ENCODE results near the gene APCDD1L.

The APCDD1L gene

GRCh38 chr20:58553841-58554240 lies 38.6 kb upstream of the APCDD1L start:
- TF ChIP-seq POLR2AphosphoS5 (IDR thresholded peaks at IDR 0.05; ENCODE audit: borderline replicate concordance, low read depth, low read length) (no peak), FOXP2 (optimal IDR thresholded peaks at IDR 0.05; ENCODE audit: control extremely low read depth, extremely low read length, insufficient read depth) (no peak), EZH2 (IDR thresholded peaks at IDR 0.05) (no peak)
- H3K9me3 ChIP-seq (ENCODE audit: low read depth, low read length) = no peaks in the 10 kb centered on the region
- no peaks in the 10 kb centered on the region for H3K36me3 ChIP-seq (ENCODE audit: insufficient read depth, low read length)
- no peak overlapping the region for H3K27ac ChIP-seq
- no peak overlapping the region for H3K4me3 ChIP-seq
- DNase-seq (ENCODE audit: low read depth, low spot score) = no peak
- no peak overlapping the region for H3K9ac ChIP-seq (ENCODE audit: insufficient read length)

- H3K36me3 ChIP-seq (ENCODE audit: insufficient read depth, low read length) = no peaks in the 10 kb centered on the region
- H3K9ac ChIP-seq (ENCODE audit: insufficient read length) = no peak overlapping the region
- no peak for DNase-seq (ENCODE audit: low read depth, low spot score)
- H3K27ac ChIP-seq = no peak overlapping the region
- TF ChIP-seq POLR2AphosphoS5 (IDR thresholded peaks at IDR 0.05; ENCODE audit: borderline replicate concordance, low read depth, low read length) = no peak
- TF ChIP-seq EZH2 (IDR thresholded peaks at IDR 0.05) = no peak
- H3K9me3 ChIP-seq (ENCODE audit: low read depth, low read length) = no peaks in the 10 kb centered on the region
- H3K4me3 ChIP-seq = no peak overlapping the region
Measured at GRCh38 chr20:58553166-58553696, 38.0 kb upstream of the APCDD1L start.

GRCh38 chr20:58552366-58552934 lies 37.3 kb upstream of the APCDD1L start:
- Histone ChIP-seq H3K4me3 (no peak overlapping the region), H3K36me3 (ENCODE audit: insufficient read depth, low read length) (no peaks in the 10 kb centered on the region), H3K9me3 (ENCODE audit: low read depth, low read length) (no peaks in the 10 kb centered on the region), H3K27ac (no peak overlapping the region), H3K9ac (ENCODE audit: insufficient read length) (no peak overlapping the region)
- TF ChIP-seq POLR2AphosphoS5 (IDR thresholded peaks at IDR 0.05; ENCODE audit: borderline replicate concordance, low read depth, low read length) (no peak), EZH2 (IDR thresholded peaks at IDR 0.05) (no peak)
- DNase-seq (ENCODE audit: low read depth, low spot score) = no peak

GRCh38 chr20:58551631-58552030 lies 36.4 kb upstream of the APCDD1L start:
- H3K4me3 ChIP-seq = no peak overlapping the region
- no peaks in the 10 kb centered on the region for H3K9me3 ChIP-seq (ENCODE audit: low read depth, low read length)
- no peak overlapping the region for H3K27ac ChIP-seq
- no peaks in the 10 kb centered on the region for H3K36me3 ChIP-seq (ENCODE audit: insufficient read depth, low read length)
- DNase-seq (ENCODE audit: low read depth, low spot score) = no peak
- no peak overlapping the region for H3K9ac ChIP-seq (ENCODE audit: insufficient read length)
- TF ChIP-seq FOXP2 (optimal IDR thresholded peaks at IDR 0.05; ENCODE audit: control extremely low read depth, extremely low read length, insufficient read depth) (no peak), EZH2 (IDR thresholded peaks at IDR 0.05) (no peak), POLR2AphosphoS5 (IDR thresholded peaks at IDR 0.05; ENCODE audit: borderline replicate concordance, low read depth, low read length) (no peak)

GRCh38 chr20:58550275-58551059 lies 35.3 kb upstream of the APCDD1L start:
- H3K9me3 ChIP-seq (ENCODE audit: low read depth, low read length) = no peaks in the 10 kb centered on the region
- no peak overlapping the region for H3K4me3 ChIP-seq
- H3K27ac ChIP-seq = no peak overlapping the region
- DNase-seq (ENCODE audit: low read depth, low spot score) = no peak
- H3K36me3 ChIP-seq (ENCODE audit: insufficient read depth, low read length) = no peaks in the 10 kb centered on the region
- no peak overlapping the region for H3K9ac ChIP-seq (ENCODE audit: insufficient read length)
- no peak for TF ChIP-seq POLR2AphosphoS5 (IDR thresholded peaks at IDR 0.05; ENCODE audit: borderline replicate concordance, low read depth, low read length)
- TF ChIP-seq FOXP2 (optimal IDR thresholded peaks at IDR 0.05; ENCODE audit: control extremely low read depth, extremely low read length, insufficient read depth) = no peak
- no peak for TF ChIP-seq EZH2 (IDR thresholded peaks at IDR 0.05)

- Histone ChIP-seq H3K9me3 (ENCODE audit: low read depth, low read length) (no peaks in the 10 kb centered on the region), H3K36me3 (ENCODE audit: insufficient read depth, low read length) (no peaks in the 10 kb centered on the region), H3K9ac (ENCODE audit: insufficient read length) (no peak overlapping the region), H3K4me3 (no peak overlapping the region), H3K27ac (no peak overlapping the region)
- TF ChIP-seq POLR2AphosphoS5 (IDR thresholded peaks at IDR 0.05; ENCODE audit: borderline replicate concordance, low read depth, low read length) (no peak), FOXP2 (optimal IDR thresholded peaks at IDR 0.05; ENCODE audit: control extremely low read depth, extremely low read length, insufficient read depth) (no peak), EZH2 (IDR thresholded peaks at IDR 0.05) (no peak)
- DNase-seq (ENCODE audit: low read depth, low spot score) = no peak
Measured at GRCh38 chr20:58549231-58550209, 34.3 kb upstream of the APCDD1L start.

- Histone ChIP-seq H3K27ac (no peak overlapping the region), H3K4me3 (no peak overlapping the region), H3K9ac (ENCODE audit: insufficient read length) (no peak overlapping the region), H3K9me3 (ENCODE audit: low read depth, low read length) (no peaks in the 10 kb centered on the region), H3K36me3 (ENCODE audit: insufficient read depth, low read length) (no peaks in the 10 kb centered on the region)
- DNase-seq (ENCODE audit: low read depth, low spot score) = no peak
- TF ChIP-seq POLR2AphosphoS5 (IDR thresholded peaks at IDR 0.05; ENCODE audit: borderline replicate concordance, low read depth, low read length) (no peak), FOXP2 (optimal IDR thresholded peaks at IDR 0.05; ENCODE audit: control extremely low read depth, extremely low read length, insufficient read depth) (no peak), EZH2 (IDR thresholded peaks at IDR 0.05) (no peak)
Measured at GRCh38 chr20:58547623-58548475, 32.6 kb upstream of the APCDD1L start.
